GM19240 (cell line): ENCODE results near the gene CCDC117.

ENCODE experiments used
- DNase-seq: peaks from one replicate; pipeline ENCODE4 v3.0.0; 2011; ENCODE audit warnings: low spot score; ENCODE audit not compliant: insufficient read length

Gene CCDC117

GRCh38 chr22:28769394-28770085, 3.0 kb upstream of the CCDC117 start:
- no peak for DNase-seq

GRCh38 chr22:28771195-28771791, 1.2 kb upstream of the CCDC117 start:
- DNase-seq, result no peak

- DNase-seq, result peak; percentile 19
These were observed 969 bp downstream of the CCDC117 start for GRCh38 chr22:28773461-28773867.

GRCh38 chr22:28774378-28774777, 1.9 kb downstream of the CCDC117 start:
- DNase-seq, result no peak

GRCh38 chr22:28779833-28780232, 7.3 kb downstream of the CCDC117 start:
- no peak for DNase-seq

GRCh38 chr22:28780296-28780695, 7.8 kb downstream of the CCDC117 start:
- DNase-seq, result no peak

GRCh38 chr22:28783786-28784671, 11.5 kb downstream of the CCDC117 start:
- DNase-seq, result no peak

- no peak for DNase-seq
These were observed 16.1 kb downstream of the CCDC117 start for GRCh38 chr22:28788601-28789000.

- DNase-seq, result no peak
These were observed 18.6 kb downstream of the CCDC117 start for GRCh38 chr22:28791124-28791523.

GRCh38 chr22:28791841-28792490, 19.5 kb downstream of the CCDC117 start:
- DNase-seq, result no peak

- no peak for DNase-seq
These were observed 20.2 kb downstream of the CCDC117 start for GRCh38 chr22:28792491-28793383.

GRCh38 chr22:28793976-28794584, 21.6 kb downstream of the CCDC117 start:
- no peak for DNase-seq

GRCh38 chr22:28795071-28795693, 22.7 kb downstream of the CCDC117 start:
- DNase-seq, result no peak

- DNase-seq, result no peak
These were observed 23.7 kb downstream of the CCDC117 start for GRCh38 chr22:28795932-28796856.

- DNase-seq, result no peak
These were observed 26.5 kb downstream of the CCDC117 start for GRCh38 chr22:28798810-28799605.

GRCh38 chr22:28799606-28800307, 27.3 kb downstream of the CCDC117 start:
- DNase-seq, result no peak

- peak; percentile 82 for DNase-seq
These were observed 28.0 kb downstream of the CCDC117 start, which contains the start of gene XBP1 for GRCh38 chr22:28800308-28801041. Gene XBP1 (minus strand): TSS chr22:28800569.
